SK-N-SH (cell line): ENCODE data around the gene KHDC3L.

ENCODE experiments used
- CTCF ChIP-seq: fragments of 200-600 bp; sonication (generic); IDR thresholded peaks from 2 replicates; pipeline ENCODE4 v1.6.1; 2017; ENCODE audit warnings: antibody characterized with exemption, mild to moderate bottlenecking, moderate library complexity
- GABPA ChIP-seq: IDR thresholded peaks from 2 replicates; pipeline ENCODE4 v1.4.0; 2012; ENCODE audit warnings: low read depth, mild to moderate bottlenecking
- GATA2 ChIP-seq: sonication (generic); formaldehyde crosslinking; IDR thresholded peaks from 2 replicates; pipeline ENCODE4 v1.5.0; 2020; ENCODE audit warnings: mild to moderate bottlenecking, missing genetic modification reagents
- RCOR1 ChIP-seq: fragments of 150-350 bp; IDR thresholded peaks from 2 replicates; pipeline ENCODE4 v1.6.1; 2017; ENCODE audit warnings: antibody characterized with exemption, low read length

GRCh38 chr6:73349311-73349710 is 13.1 kb upstream of the KHDC3L start:
- TF ChIP-seq CTCF (no peak), GABPA (no peak), GATA2 (CRISPR knock-in tag) (no peak), RCOR1 (no peak)
